Neural crest cell (in vitro differentiated cells): ENCODE measurements around the gene TMEM240. TPM values are rescaled to one million over a fixed set of nuclear protein-coding genes. Genes with fewer than 3 reads are reported as not detected.

Experiments
- DNase-seq: peaks from one replicate; pipeline ENCODE4 v3.0.0; 2021; ENCODE audit warnings: low read depth, mixed read lengths, low spot score
- H3K27ac Mint-ChIP-seq: one replicate; pipeline ENCODE4 v1.8.0; 2021; ENCODE audit warnings: mild to moderate bottlenecking, mixed read lengths; ENCODE audit not compliant: unreplicated experiment
- H3K27me3 Mint-ChIP-seq: 2 replicates; pipeline ENCODE4 v1.8.0; 2021; ENCODE audit warnings: low read depth, mild to moderate bottlenecking, mixed read lengths
- H3K36me3 Mint-ChIP-seq: 2 replicates; pipeline ENCODE4 v1.8.0; 2021; ENCODE audit warnings: low read depth, mild to moderate bottlenecking, mixed read lengths
- H3K4me1 Mint-ChIP-seq: 2 replicates; pipeline ENCODE4 v1.8.0; 2021; ENCODE audit warnings: mixed read lengths
- H3K4me3 Mint-ChIP-seq: one replicate; pipeline ENCODE4 v1.8.0; 2021; ENCODE audit warnings: mild to moderate bottlenecking, mixed read lengths
- H3K9me3 Mint-ChIP-seq: 2 replicates; pipeline ENCODE4 v1.8.0; 2021; ENCODE audit warnings: mixed read lengths
- total RNA-seq: library from RNA; stranded (reverse); gene quantifications from 2 replicates; pipeline ENCODE4 v1.2.1, GENCODE V29; 2021
- TF ChIP-seq, protein P1 (sequence below): fragments of 200-600 bp; sonication (generic); conservative IDR thresholded peaks from 2 replicates; pipeline ENCODE4 v1.5.0; 2021; ENCODE audit warnings: antibody characterized with exemption, mild to moderate bottlenecking

TMEM240 gene
- total RNA-seq, 1 donor from 2014 or later = 16.9 TPM

DNA sequence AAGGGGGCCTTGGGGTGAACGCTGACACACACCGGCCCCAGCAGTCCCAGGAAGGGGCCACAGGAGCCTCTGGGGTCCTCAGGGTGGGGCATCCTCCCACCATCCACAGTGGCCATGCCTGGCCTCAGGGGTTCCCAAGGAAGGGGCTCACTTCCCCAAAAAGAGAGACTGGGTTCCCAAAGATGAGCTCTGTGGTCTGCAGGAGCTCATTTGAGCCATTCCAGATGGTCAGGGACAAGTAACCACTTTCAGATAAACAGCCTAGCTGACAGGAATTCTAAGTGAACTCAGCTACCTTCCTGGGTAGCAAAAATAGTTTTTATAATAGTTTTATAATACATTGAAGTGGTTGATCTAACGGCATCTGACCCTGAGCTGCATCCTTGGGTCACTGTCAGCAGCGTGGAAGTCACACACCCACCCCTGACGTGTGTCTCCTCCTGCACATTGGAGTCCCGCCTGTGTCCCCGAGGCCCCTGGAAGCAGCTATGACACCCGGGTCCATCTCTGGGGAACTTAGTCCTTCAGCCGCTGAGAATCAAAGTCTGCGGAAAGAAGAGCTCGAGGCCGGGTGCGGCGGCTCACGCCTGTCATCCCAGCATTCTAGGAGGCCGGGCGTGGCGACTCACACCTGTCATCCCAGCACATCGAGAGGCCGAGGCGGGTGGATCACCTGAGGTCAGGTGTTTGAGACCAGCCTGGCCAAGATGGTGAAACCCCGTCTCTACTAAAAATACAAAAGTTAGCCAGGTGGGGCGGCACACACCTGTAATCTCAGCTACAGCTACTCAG, 5.7 kb upstream of the TMEM240 start:
- no peak overlapping the region for H3K4me3 Mint-ChIP-seq
- peaks cover 4% of the 10 kb centered on the region for H3K27me3 Mint-ChIP-seq
- peaks cover 5% of the 10 kb centered on the region for H3K36me3 Mint-ChIP-seq
- H3K4me1 Mint-ChIP-seq = peaks cover 6% of the 10 kb centered on the region
- no peak overlapping the region for H3K27ac Mint-ChIP-seq
- no peak for DNase-seq
- TF ChIP-seq, protein P1, sequence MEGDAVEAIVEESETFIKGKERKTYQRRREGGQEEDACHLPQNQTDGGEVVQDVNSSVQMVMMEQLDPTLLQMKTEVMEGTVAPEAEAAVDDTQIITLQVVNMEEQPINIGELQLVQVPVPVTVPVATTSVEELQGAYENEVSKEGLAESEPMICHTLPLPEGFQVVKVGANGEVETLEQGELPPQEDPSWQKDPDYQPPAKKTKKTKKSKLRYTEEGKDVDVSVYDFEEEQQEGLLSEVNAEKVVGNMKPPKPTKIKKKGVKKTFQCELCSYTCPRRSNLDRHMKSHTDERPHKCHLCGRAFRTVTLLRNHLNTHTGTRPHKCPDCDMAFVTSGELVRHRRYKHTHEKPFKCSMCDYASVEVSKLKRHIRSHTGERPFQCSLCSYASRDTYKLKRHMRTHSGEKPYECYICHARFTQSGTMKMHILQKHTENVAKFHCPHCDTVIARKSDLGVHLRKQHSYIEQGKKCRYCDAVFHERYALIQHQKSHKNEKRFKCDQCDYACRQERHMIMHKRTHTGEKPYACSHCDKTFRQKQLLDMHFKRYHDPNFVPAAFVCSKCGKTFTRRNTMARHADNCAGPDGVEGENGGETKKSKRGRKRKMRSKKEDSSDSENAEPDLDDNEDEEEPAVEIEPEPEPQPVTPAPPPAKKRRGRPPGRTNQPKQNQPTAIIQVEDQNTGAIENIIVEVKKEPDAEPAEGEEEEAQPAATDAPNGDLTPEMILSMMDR = no peak
- H3K9me3 Mint-ChIP-seq = no peaks in the 10 kb centered on the region

DNA sequence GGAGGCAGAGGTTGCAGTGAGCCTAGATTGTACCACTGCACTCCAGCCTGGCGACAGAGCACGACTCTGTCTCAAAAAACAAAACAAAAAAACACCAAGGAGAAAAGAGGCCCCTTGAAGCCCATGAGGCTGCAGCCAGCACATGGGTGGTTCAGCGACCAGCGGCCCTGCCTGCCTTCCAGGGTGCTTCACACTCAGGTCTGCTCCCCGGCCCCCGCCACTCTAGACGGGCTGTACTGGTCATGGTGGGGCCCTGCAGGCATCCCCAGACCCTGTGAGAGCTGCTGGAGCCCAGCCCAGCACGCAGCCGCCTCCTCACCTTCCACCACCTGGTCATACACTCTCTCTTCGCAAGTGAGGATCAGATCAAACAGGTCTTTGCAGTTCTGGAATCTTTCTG, 4.1 kb upstream of the TMEM240 start:
- H3K27me3 Mint-ChIP-seq = peaks cover 4% of the 10 kb centered on the region

DNA sequence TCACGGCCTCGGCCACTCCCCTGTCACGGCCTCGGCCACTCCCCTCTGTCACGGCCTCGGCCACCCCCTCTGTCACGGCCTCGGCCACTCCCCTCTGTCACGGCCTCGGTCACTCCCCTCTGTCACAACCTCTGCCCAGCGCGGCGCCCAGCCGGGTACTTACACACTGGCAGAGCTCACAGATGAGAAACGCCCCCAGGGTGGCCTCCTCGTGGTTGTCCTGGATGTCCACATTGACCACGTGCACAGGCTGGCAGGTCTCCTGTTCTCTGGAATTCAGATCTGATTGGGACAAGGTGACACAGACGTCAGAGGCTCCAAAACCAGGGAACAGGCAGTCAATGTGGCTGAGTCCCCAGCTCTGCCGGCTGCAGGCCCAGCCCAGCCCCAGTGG, 3.3 kb upstream of the TMEM240 start:
- Mint-ChIP-seq H3K4me1 (peaks cover 9% of the 10 kb centered on the region), H3K27ac (no peak overlapping the region), H3K4me3 (no peak overlapping the region), H3K27me3 (peaks cover 4% of the 10 kb centered on the region), H3K9me3 (no peaks in the 10 kb centered on the region), H3K36me3 (peaks cover 5% of the 10 kb centered on the region)
- TF ChIP-seq, protein P1 = no peak
- DNase-seq = no peak

More for the DNA sequence above, 4.1 kb upstream of the TMEM240 start:
- H3K4me1 Mint-ChIP-seq = peaks cover 6% of the 10 kb centered on the region
- TF ChIP-seq, protein P1 = no peak
- H3K9me3 Mint-ChIP-seq = no peaks in the 10 kb centered on the region
- no peak for DNase-seq
- peak overlapping the region; percentile 47 for H3K4me3 Mint-ChIP-seq
- H3K36me3 Mint-ChIP-seq = peaks cover 5% of the 10 kb centered on the region
- no peak overlapping the region for H3K27ac Mint-ChIP-seq

DNA sequence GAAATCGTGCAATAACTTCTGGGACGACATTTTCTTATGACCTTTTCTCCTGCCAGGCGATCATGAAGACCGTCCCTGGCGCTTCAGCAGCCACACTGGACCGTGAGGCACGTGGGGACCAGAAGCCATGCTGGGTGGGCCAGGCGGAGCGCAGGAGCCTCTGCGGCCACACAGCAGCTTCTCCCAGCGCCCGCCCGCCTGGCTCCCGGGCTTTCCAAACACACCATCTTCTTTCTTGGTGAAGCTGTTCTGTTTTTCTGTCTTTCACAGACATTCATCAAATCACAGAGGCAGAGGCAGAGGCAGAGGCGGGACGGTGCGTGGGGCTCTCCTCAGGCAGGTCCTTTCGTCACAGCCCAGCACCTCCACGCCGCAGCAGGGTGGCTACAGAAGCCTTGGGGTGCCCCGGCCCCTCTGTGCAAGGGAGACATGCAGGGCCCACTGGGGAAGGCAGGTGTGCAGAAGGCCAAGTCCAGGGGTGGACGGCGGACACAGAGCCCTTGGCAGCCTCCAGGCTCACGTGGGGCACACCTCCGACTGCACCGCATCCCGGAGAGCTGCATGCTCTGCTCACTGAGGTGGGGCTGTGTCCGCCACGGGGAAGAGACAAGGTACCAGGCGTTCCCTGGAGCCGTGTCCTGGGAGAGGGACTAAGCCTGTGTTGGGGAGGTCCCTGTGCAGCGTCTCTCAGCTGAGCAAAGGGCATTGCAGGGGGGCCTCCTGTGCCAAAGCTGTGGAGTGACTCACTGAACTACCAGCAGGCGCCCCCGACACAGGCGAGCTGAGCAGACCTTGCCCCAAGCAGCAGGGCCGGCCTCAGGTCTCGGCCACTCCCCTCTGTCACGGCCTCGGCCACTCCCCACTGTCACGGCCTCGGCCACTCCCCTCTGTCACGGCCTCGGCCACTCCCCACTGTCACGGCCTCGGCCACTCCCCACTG, 2.6 kb upstream of the TMEM240 start:
- Mint-ChIP-seq H3K4me1 (peaks cover 11% of the 10 kb centered on the region), H3K4me3 (peak overlapping the region; percentile 49), H3K27ac (no peak overlapping the region), H3K9me3 (no peaks in the 10 kb centered on the region), H3K36me3 (peaks cover 5% of the 10 kb centered on the region), H3K27me3 (peaks cover 6% of the 10 kb centered on the region)
- DNase-seq = no peak
- TF ChIP-seq, protein P1 = no peak

DNA sequence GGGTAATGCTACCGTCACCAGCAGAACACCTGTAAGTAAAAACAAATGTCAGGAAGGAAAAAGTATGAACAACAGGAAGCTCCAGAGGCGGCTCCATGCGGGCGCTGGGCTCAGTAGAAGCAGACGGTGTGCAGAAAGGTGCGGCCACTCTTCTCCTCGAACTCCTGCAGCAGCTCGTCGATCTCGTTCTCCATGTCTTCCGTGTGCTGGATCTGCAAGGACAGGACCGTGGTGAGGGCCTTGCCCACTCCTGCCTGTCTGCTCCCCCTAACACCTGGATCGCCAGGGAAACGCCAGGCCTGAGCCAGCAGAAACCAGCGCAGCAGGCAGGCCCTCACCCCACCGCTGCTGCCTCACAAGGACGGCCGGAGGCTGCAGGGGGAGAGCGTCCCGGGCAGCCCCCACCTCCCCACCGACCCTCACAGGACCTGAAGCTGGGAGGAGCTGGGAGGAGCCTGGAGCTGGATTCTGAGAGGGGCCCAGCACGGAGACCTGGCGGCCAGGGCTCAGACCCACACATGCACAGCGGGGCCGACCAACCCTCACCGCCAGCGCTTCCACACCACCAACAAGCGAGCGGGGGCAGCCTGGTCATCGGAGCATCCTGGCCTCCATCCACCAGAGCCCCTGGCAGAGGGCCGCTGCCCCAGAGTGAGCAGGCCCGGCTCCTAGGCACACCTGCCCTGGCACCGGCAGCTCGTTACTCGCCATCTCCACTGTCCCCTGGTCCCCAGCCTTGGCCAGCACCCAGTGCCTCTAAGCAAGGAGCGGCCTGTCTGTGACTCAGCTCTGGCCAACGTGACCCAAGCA, 1.7 kb upstream of the TMEM240 start:
- TF ChIP-seq, protein P1 = no peak
- H3K9me3 Mint-ChIP-seq = no peaks in the 10 kb centered on the region

More for the DNA sequence above, 1.7 kb upstream of the TMEM240 start:
- Mint-ChIP-seq H3K4me1 (peaks cover 11% of the 10 kb centered on the region), H3K27ac (no peak overlapping the region), H3K27me3 (peaks cover 8% of the 10 kb centered on the region), H3K36me3 (peaks cover 7% of the 10 kb centered on the region), H3K4me3 (peak overlapping the region; percentile 83)
- DNase-seq = no peak
